Measurements from ENCODE around the gene CTTNBP2NL.

DNA sequence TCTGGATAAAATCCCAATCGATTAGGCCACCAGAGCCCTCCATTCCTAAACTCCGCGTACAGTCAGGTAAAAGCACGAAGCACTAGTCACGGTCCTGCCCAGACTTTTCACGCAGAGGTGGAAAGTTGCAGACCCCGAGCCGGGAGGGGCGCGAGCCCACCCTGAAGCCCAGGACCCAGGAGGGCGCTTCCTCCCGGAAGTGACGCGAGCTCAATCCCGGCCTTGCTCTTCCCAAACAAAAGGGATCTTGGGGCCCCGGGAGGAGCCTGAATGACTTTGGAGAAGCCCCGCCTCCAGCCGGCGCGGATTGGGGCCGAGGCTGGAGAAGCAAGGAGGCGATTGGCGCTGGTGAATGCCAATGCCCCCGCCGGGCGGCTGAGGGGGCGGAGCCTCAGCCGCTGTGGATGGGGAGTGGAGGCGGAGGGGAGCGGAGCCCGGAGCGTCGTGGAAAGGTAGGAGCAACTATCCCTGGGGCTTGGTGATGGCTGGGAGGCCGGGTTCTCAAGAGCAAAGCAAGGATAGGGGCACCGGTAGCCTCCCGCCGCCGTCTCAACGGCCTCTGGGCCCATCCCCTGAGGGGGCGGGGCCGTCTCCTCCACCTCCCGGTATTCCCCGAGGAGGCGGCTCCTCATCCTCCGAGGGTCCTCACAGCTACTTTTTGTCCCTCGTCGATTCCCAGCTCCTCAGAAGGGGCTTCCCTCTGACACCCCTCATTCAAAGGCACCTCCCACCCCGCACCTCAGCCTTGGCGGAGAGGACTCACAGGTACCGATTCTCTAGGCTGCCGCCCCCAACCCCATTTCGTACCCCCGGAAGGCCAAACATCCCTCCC, at the start of gene CTTNBP2NL:
- TF ChIP-seq POLR2AphosphoS5 (IDR thresholded peaks at IDR 0.05; ENCODE audit: low read depth, low read length) (no peak), POLR2A (IDR thresholded peaks at IDR 0.05; ENCODE audit: low read depth, low read length) (no peak), TAF1 (IDR thresholded peaks at IDR 0.05; ENCODE audit: borderline replicate concordance, low read depth, low read length) (no peak)

Data from GM12892 (cell line).